Astrocyte (in vitro differentiated cells and primary cell): ENCODE measurements around the gene NOS1AP.

Experiments
- EZH2 ChIP-seq: IDR thresholded peaks from 2 replicates; pipeline ENCODE4 v1.6.1; 2012; ENCODE audit warnings: mild to moderate bottlenecking, low read length, inconsistent platforms; ENCODE audit not compliant: insufficient read depth
- TF ChIP-seq, protein P1 (sequence below): IDR thresholded peaks from 2 replicates; pipeline ENCODE4 v1.5.1; 2011; ENCODE audit warnings: low read depth, mild to moderate bottlenecking, inconsistent platforms, low read length, moderate library complexity; ENCODE audit not compliant: insufficient read depth

DNA sequence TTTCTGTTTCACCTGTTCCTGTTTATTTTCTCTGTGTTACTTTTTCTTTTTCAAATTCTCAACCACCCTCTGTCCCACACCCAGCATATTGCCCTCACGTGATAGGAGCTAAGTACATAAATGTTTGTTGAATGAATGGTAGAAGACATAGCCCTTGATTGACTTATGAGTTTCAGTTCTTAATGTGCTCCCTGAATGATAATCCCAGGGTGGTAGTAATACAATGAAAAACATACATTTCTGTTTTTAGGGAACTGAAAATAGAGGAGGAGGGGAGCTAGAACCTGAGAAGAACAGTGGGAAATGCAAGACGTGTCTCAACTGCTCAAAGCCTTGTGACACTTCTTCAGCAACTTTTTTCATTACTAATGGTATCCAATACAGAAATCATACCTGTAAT lies 160.1 kb downstream of the NOS1AP start:
- TF ChIP-seq, protein P1, sequence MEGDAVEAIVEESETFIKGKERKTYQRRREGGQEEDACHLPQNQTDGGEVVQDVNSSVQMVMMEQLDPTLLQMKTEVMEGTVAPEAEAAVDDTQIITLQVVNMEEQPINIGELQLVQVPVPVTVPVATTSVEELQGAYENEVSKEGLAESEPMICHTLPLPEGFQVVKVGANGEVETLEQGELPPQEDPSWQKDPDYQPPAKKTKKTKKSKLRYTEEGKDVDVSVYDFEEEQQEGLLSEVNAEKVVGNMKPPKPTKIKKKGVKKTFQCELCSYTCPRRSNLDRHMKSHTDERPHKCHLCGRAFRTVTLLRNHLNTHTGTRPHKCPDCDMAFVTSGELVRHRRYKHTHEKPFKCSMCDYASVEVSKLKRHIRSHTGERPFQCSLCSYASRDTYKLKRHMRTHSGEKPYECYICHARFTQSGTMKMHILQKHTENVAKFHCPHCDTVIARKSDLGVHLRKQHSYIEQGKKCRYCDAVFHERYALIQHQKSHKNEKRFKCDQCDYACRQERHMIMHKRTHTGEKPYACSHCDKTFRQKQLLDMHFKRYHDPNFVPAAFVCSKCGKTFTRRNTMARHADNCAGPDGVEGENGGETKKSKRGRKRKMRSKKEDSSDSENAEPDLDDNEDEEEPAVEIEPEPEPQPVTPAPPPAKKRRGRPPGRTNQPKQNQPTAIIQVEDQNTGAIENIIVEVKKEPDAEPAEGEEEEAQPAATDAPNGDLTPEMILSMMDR: no peak
- no peak for TF ChIP-seq EZH2
